ENCODE results near the gene LIPF. TPM values are rescaled to one million over a fixed set of nuclear protein-coding genes. Genes with fewer than 3 reads are reported as not detected.
"Not testable (repeated sequence)": the region's sequence is repeated elsewhere in the genome, so short reads cannot be mapped to it uniquely, and the experiment has no call there.

LIPF gene
- total RNA-seq, 3 donors from 2014 or later = not detected

DNA sequence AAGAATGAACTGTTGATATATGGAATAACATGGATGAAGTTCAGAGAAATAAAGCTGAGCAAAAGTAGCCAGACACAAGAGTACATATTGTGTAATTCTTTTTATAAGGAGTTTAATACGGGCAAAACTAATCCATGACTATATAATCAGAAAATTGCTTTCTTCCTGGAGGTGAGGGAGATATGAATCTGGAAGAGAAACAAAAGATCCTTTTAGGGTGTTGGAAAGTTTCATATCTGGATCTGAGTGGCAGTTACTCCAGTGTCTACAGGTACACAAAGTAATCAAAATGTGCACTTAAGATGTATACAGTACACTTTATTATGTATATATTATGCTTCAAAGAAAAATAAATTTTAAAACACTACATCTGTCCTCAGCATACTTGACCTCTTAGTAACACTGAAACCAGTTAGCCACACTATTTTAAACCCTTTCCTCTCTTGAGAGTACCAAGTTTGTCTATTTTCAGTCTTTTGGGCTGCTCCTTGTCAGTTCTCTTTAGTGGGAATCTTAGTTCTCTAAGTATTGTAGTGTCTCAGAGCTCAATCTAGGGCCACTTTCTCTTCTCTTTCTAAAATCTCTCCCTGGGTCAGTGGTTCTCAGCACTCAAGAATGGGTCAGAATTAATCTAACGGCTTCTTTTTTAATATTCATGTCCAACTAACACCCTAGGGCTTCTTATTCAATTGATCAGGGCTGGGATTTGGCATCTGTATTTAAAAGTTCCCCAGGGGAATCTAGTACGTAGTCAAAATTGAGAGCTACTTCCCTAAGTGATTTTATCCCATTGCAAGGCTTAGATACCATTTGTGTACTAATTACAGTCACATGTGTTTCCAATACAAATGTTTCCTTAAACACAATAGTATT lies 4.3 kb upstream of the LIPF start:
- ATAC-seq = no peak
- Mint-ChIP-seq H3K27me3 (ENCODE audit: low read depth) (peaks cover 2% of the 10 kb centered on the region), H3K9me3 (no peaks in the 10 kb centered on the region), H3K36me3 (ENCODE audit: insufficient read depth) (no peaks in the 10 kb centered on the region), H3K4me1 (ENCODE audit: low read depth) (no peaks in the 10 kb centered on the region), H3K4me3 (no peak overlapping the region)
- no peak for DNase-seq

DNA sequence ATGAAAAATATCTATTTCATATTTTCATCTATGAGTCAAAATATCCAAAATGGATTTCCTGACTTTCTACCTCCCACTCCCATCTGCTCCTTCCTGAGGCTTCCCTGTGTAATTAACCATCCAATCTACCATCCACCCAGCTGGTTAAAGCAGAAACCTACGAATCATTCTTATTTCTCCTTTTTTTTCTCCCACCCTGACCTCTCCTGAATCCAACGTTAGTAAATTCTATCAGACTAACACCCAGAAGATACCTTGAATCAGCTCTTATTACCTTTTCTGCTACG lies 3.7 kb upstream of the LIPF start:
- no peak overlapping the region for H3K4me3 Mint-ChIP-seq
- no peak for DNase-seq
- no peaks in the 10 kb centered on the region for H3K36me3 Mint-ChIP-seq (ENCODE audit: insufficient read depth)
- ATAC-seq = no peak
- peaks cover 2% of the 10 kb centered on the region for H3K27me3 Mint-ChIP-seq (ENCODE audit: low read depth)
- no peaks in the 10 kb centered on the region for H3K9me3 Mint-ChIP-seq
- no peaks in the 10 kb centered on the region for H3K4me1 Mint-ChIP-seq (ENCODE audit: low read depth)

DNA sequence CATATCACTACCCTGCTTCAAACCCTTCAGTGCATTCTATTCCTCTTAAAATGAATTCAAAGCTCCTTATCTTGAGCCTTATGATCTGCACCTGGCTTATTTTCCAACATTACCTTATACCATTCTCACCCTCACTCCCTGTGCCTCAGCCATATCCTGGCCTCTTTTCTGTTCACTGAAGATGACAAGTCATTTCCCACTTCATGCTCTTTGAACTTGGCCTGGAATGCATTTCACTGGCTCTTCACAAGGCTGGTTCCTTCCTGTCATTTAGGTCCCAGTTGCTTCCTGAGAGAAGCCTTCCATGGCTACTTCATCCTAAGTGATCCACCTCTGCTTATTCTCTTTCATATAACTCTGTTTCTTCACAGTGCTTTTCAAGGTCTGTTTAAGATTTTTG lies 3.2 kb upstream of the LIPF start:
- H3K36me3 Mint-ChIP-seq (ENCODE audit: insufficient read depth) = no peaks in the 10 kb centered on the region

DNA sequence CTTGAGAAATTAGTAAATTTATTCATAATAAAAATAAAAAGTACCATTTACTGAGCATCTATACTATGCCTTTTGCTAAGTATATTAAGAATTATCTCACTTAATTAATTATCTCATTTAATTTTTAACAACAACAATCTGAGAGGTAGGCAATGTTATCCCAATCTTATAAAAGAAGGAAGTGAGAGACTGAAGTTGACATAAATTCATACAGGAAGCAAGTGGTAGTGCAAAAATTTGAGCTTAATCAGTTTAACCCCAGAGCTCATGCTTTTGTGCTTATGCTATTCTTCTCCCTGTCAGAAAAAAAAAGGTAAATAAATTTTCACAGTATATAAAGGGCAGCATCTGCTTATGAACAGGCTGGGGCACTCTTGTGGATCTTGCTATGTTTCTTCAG lies 2.7 kb upstream of the LIPF start:
- no peaks in the 10 kb centered on the region for H3K36me3 Mint-ChIP-seq (ENCODE audit: insufficient read depth)

More for the DNA sequence above, 3.2 kb upstream of the LIPF start:
- ATAC-seq = no peak
- Mint-ChIP-seq H3K9me3 (no peaks in the 10 kb centered on the region), H3K4me3 (no peak overlapping the region), H3K27me3 (ENCODE audit: low read depth) (peaks cover 2% of the 10 kb centered on the region), H3K4me1 (ENCODE audit: low read depth) (no peaks in the 10 kb centered on the region)
- no peak for DNase-seq

DNA sequence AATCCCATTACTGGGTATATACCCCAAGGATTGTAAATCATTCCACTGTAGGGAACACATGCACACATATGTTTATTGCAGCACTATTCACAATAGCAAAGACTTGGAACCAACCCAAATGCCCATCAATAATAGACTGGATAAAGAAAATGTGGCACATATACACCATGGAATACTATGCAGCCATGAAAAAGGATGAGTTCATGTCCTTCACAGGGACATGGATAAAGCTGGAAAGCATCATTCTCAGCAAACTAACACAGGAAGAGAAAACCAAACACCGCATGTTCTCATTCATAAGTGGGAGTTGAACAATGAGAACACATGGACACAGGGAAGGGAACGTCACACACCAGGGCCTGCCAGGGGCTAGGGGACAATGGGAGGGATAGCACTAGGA lies 1.1 kb upstream of the LIPF start:
- H3K9me3 Mint-ChIP-seq; H3K4me3 Mint-ChIP-seq; H3K4me1 Mint-ChIP-seq (ENCODE audit: low read depth); H3K27me3 Mint-ChIP-seq (ENCODE audit: low read depth); H3K36me3 Mint-ChIP-seq (ENCODE audit: insufficient read depth); DNase-seq; ATAC-seq: not testable (repeated sequence)

More for the DNA sequence above, 2.7 kb upstream of the LIPF start:
- ATAC-seq (no peak), DNase-seq (no peak)
- Mint-ChIP-seq H3K4me1 (ENCODE audit: low read depth) (no peaks in the 10 kb centered on the region), H3K4me3 (no peak overlapping the region), H3K27me3 (ENCODE audit: low read depth) (peaks cover 2% of the 10 kb centered on the region), H3K9me3 (no peaks in the 10 kb centered on the region)

- H3K36me3 Mint-ChIP-seq (ENCODE audit: insufficient read depth) = no peaks in the 10 kb centered on the region
- ATAC-seq (no peak), DNase-seq (no peak)
- H3K4me1 Mint-ChIP-seq (ENCODE audit: low read depth) = peaks cover 5% of the 10 kb centered on the region
- H3K9me3 Mint-ChIP-seq = no peaks in the 10 kb centered on the region
- H3K4me3 Mint-ChIP-seq = no peak overlapping the region
- H3K27me3 Mint-ChIP-seq (ENCODE audit: low read depth) = no peaks in the 10 kb centered on the region
Measured at GRCh38 chr10:88668465-88668864, 4.2 kb downstream of the LIPF start.

GRCh38 chr10:88670497-88670896 lies 6.3 kb downstream of the LIPF start:
- DNase-seq (no peak), ATAC-seq (peak; percentile 95 to 96)
- H3K36me3 Mint-ChIP-seq (ENCODE audit: insufficient read depth) = no peaks in the 10 kb centered on the region
- H3K27me3 Mint-ChIP-seq (ENCODE audit: low read depth) = peaks cover 3% of the 10 kb centered on the region
- no peak overlapping the region for H3K4me3 Mint-ChIP-seq
- no peaks in the 10 kb centered on the region for H3K9me3 Mint-ChIP-seq
- H3K4me1 Mint-ChIP-seq (ENCODE audit: low read depth) = peaks cover 5% of the 10 kb centered on the region

DNA sequence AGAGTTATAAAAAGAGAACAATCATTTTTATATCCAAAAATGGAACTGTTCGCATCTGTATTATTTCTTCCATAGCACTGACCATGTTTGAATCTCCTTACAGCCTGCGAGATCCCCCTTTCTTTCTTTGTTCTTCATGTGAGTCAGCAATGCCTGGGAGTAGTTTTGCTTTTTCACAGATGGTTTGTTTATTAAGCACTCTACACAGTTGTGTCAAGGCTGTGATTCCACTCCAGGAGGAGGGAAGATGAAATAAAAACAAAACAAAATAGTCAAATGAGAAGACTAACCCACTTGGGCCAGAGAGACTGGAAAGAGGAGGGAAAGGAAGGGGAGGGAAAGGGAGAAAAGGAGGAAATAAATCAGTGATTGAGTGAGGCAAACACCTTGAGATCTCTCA lies 7.8 kb downstream of the LIPF start:
- no peak for ATAC-seq

DNA sequence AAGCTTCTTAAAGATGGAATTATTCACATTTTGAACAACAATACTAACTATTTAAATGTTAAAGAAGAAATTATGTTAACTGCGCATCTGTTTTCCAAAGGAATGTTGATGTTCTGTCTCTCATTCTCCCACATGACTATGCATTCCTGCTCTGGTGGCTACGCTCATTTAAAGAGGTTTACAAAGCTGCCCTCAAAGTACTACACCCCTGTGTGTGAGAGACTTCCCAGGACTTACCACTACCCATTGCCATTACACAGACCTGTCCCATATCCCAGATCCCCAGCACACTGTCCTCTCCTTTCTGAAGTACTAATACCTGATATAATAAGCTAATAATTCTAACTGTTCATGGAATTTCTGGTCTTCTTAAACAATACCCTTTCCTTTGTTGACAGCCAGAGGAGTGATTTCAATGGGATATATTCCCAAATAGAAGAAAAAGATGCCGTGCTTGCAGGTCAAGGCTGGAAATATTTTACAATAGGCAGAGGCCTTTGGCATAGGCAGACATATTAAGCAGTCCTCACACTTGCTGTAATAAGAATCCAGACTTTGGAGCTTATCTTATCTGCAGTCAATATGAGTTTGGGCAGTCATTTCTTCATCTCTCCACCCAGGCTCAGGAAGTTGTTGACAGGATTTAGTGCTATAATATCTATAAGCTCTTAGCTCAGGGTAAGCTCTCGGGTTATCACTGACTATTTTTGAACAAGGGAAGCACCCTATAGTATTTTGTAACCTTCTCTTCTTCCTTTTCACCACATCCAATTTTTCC lies 12.2 kb downstream of the LIPF start:
- Mint-ChIP-seq H3K4me3 (no peak overlapping the region), H3K36me3 (ENCODE audit: insufficient read depth) (no peaks in the 10 kb centered on the region), H3K9me3 (no peaks in the 10 kb centered on the region), H3K4me1 (ENCODE audit: low read depth) (no peaks in the 10 kb centered on the region), H3K27me3 (ENCODE audit: low read depth) (peaks cover 3% of the 10 kb centered on the region)
- no peak for ATAC-seq
- no peak for DNase-seq

More for the DNA sequence above, 7.8 kb downstream of the LIPF start:
- Mint-ChIP-seq H3K4me3 (no peak overlapping the region), H3K4me1 (ENCODE audit: low read depth) (peaks cover 5% of the 10 kb centered on the region), H3K9me3 (no peaks in the 10 kb centered on the region), H3K27me3 (ENCODE audit: low read depth) (peaks cover 3% of the 10 kb centered on the region), H3K36me3 (ENCODE audit: insufficient read depth) (no peaks in the 10 kb centered on the region)
- no peak for DNase-seq

DNA sequence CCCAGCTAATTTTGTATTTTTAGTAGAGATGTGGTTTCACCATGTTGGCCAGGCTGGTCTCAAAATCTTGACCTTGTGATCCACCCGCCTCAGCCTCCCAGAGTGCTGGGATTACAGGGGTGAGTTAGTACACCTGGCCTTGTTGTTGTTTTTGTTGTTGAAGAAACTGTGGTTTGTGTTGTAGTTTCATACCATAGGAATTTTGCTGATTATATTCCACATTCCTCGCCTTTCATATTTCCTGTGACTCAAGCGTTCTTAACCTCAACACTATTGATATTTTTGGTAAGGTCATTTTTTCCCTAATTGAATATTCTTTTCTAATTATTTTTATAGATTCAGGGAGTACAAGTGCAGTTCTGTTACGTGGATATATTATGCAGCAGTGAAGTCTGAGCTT lies 16.7 kb downstream of the LIPF start:
- H3K4me1 Mint-ChIP-seq (ENCODE audit: low read depth) = no peaks in the 10 kb centered on the region
- H3K4me3 Mint-ChIP-seq = no peak overlapping the region

DNA sequence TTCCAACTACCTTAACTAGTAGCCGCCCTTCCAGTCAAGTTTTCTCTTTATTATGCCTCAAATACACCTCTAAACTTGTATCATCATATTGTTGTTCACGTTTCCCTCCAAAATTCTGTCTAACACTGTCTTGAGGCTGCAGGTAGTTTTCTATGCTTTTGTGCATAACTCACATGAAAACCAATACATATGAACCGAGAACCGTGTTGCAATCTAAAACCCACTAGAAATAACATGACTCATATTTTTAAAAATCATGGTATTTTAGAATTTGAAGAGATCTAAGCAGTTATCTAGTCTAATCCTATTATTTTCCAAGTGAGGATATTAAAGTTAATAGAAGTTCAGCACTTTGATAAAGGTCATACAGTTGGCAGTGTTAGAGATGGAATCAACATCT lies 18.2 kb downstream of the LIPF start:
- no peak overlapping the region for H3K4me3 Mint-ChIP-seq
- no peaks in the 10 kb centered on the region for H3K36me3 Mint-ChIP-seq (ENCODE audit: insufficient read depth)
- peaks cover 8% of the 10 kb centered on the region for H3K27me3 Mint-ChIP-seq (ENCODE audit: low read depth)
- no peaks in the 10 kb centered on the region for H3K4me1 Mint-ChIP-seq (ENCODE audit: low read depth)
- no peak for ATAC-seq
- no peaks in the 10 kb centered on the region for H3K9me3 Mint-ChIP-seq
- no peak for DNase-seq

More for the DNA sequence above, 16.7 kb downstream of the LIPF start:
- DNase-seq (no peak), ATAC-seq (no peak)
- peaks cover 8% of the 10 kb centered on the region for H3K27me3 Mint-ChIP-seq (ENCODE audit: low read depth)
- H3K36me3 Mint-ChIP-seq (ENCODE audit: insufficient read depth) = no peaks in the 10 kb centered on the region
- H3K9me3 Mint-ChIP-seq = no peaks in the 10 kb centered on the region

- DNase-seq (no peak), ATAC-seq (no peak)
- Mint-ChIP-seq H3K27me3 (ENCODE audit: low read depth) (peaks cover 11% of the 10 kb centered on the region), H3K36me3 (ENCODE audit: insufficient read depth) (no peaks in the 10 kb centered on the region), H3K9me3 (no peaks in the 10 kb centered on the region), H3K4me3 (no peak overlapping the region), H3K4me1 (ENCODE audit: low read depth) (no peaks in the 10 kb centered on the region)
Measured at GRCh38 chr10:88687853-88688467, 23.7 kb downstream of the LIPF start.

- Mint-ChIP-seq H3K36me3 (ENCODE audit: insufficient read depth) (no peaks in the 10 kb centered on the region), H3K27me3 (ENCODE audit: low read depth) (peaks cover 10% of the 10 kb centered on the region), H3K4me3 (no peak overlapping the region), H3K9me3 (no peaks in the 10 kb centered on the region), H3K4me1 (ENCODE audit: low read depth) (no peaks in the 10 kb centered on the region)
- ATAC-seq (no peak), DNase-seq (no peak)
Measured at GRCh38 chr10:88689366-88689765, 25.1 kb downstream of the LIPF start.

DNA sequence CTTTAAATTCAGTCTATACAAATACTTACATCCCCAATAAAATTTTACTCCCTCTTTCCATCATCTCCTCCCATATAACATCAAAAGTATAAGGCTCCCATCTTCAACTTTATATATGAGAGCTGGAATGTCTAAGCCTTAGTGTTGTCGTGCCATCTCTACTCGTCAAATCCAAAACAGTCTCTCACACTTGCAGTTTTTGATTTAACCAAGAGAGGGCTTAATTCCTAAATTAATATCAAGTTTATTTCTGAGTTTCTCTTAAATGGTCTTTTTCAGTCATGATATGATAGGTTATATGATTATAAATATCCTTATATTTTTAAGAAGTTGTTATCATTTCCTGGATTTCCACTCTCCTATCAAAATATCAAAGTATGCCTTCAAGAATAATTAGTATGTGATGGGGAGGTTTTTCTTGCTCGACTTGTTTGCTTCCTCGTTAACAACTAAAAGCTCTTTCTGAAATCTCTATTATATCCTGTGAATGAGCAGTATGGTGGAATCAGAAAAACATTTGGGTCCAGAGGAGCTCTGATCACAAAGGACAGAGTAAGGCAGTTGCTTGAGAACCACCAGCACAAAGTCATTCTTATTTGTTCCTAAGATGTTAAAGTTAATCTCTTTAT lies 29.3 kb downstream of the LIPF start:
- Mint-ChIP-seq H3K9me3 (no peaks in the 10 kb centered on the region), H3K4me3 (no peak overlapping the region), H3K27me3 (ENCODE audit: low read depth) (peaks cover 9% of the 10 kb centered on the region), H3K4me1 (ENCODE audit: low read depth) (no peaks in the 10 kb centered on the region), H3K36me3 (ENCODE audit: insufficient read depth) (no peaks in the 10 kb centered on the region)
- no peak for DNase-seq
- no peak for ATAC-seq
